GM21367 (cell line): Measurements from ENCODE around the gene SNRNP35.
"Not testable (repeated sequence)": the region's sequence is repeated elsewhere in the genome, so short reads cannot be mapped to it uniquely, and the experiment has no call there.

ENCODE experiments used
- ATAC-seq: cut with Tn5 transposase; IDR thresholded peaks from one replicate; pipeline ENCODE4 v1.9.1; 2021; ENCODE audit not compliant: unreplicated experiment

SNRNP35 gene

GRCh38 chr12:123449249-123449733, 8.6 kb upstream of the SNRNP35 start:
- ATAC-seq = no peak

- ATAC-seq = no peak
Measured at GRCh38 chr12:123449856-123450255, 8.1 kb upstream of the SNRNP35 start.

- ATAC-seq = no peak
Measured at GRCh38 chr12:123450636-123451035, 7.3 kb upstream of the SNRNP35 start.

- not testable (repeated sequence) for ATAC-seq
Measured at GRCh38 chr12:123452276-123452550, 5.7 kb upstream of the SNRNP35 start.

GRCh38 chr12:123453165-123453564, 4.8 kb upstream of the SNRNP35 start:
- no peak for ATAC-seq

GRCh38 chr12:123463174-123463573, 5.2 kb downstream of the SNRNP35 start:
- not testable (repeated sequence) for ATAC-seq

GRCh38 chr12:123465084-123465483, 7.1 kb downstream of the SNRNP35 start:
- no peak for ATAC-seq

GRCh38 chr12:123468786-123469185, 10.8 kb downstream of the SNRNP35 start:
- ATAC-seq = no peak

GRCh38 chr12:123469978-123470377, 12.0 kb downstream of the SNRNP35 start:
- ATAC-seq = no peak

GRCh38 chr12:123471374-123472068, 13.6 kb downstream of the SNRNP35 start:
- ATAC-seq = no peak

GRCh38 chr12:123472438-123472849, 14.5 kb downstream of the SNRNP35 start:
- ATAC-seq = no peak

- no peak for ATAC-seq
Measured at GRCh38 chr12:123474485-123475245, 16.7 kb downstream of the SNRNP35 start.

GRCh38 chr12:123475246-123475703, 17.3 kb downstream of the SNRNP35 start:
- ATAC-seq = no peak

- ATAC-seq = no peak
Measured at GRCh38 chr12:123478069-123478468, 20.1 kb downstream of the SNRNP35 start.

- ATAC-seq = no peak
Measured at GRCh38 chr12:123478762-123479161, 20.8 kb downstream of the SNRNP35 start.

- ATAC-seq = no peak
Measured at GRCh38 chr12:123479442-123480180, 21.7 kb downstream of the SNRNP35 start.

- not testable (repeated sequence) for ATAC-seq
Measured at GRCh38 chr12:123481251-123481650, 23.3 kb downstream of the SNRNP35 start.

GRCh38 chr12:123482876-123483275, 24.9 kb downstream of the SNRNP35 start:
- ATAC-seq = no peak

- ATAC-seq = no peak
Measured at GRCh38 chr12:123483602-123484248, 25.8 kb downstream of the SNRNP35 start.

GRCh38 chr12:123485756-123486155, 27.8 kb downstream of the SNRNP35 start:
- ATAC-seq = no peak

- no peak for ATAC-seq
Measured at GRCh38 chr12:123487428-123487827, 29.5 kb downstream of the SNRNP35 start.
